PC-3 (cell line): ENCODE measurements around the gene RASSF5. TPM values are rescaled to one million over a fixed set of nuclear protein-coding genes. Genes with fewer than 3 reads are reported as not detected.

Experiments
- ATAC-seq: fragments of 200-7000 bp; cut with Tn5 transposase; 2 replicates; pipeline ENCODE4 v1.9.1; 2020; ENCODE audit warnings: mild to moderate bottlenecking, moderate library complexity
- BruUV-seq: library from RNA; stranded (reverse); fragments of 400-500 nt; replicated peaks from 2 replicates; lab custom pipeline; 2021; lab: Mats Ljungman, UMichigan
- CTCF ChIA-PET: fragments of 300-600 bp; sonication (Branson Sonifier 250); formaldehyde crosslinking; loops from one replicate; lab custom pipeline; 2022; ENCODE audit warnings: antibody characterized with exemption; lab: Charles Lee
- POLR2A ChIA-PET: fragments of 300-600 bp; sonication (Branson Sonifier 250); formaldehyde crosslinking; loops from one replicate; lab custom pipeline; 2022; ENCODE audit warnings: antibody characterized with exemption; ENCODE audit not compliant: unreplicated experiment; lab: Charles Lee
- DNase-seq: peaks from one replicate; pipeline ENCODE4 v3.0.0-alpha.2; 2015
- H2AFZ ChIP-seq: fragments of 300-600 bp; sonication (generic); 2 replicates; pipeline ENCODE4 v1.6.0; 2016; ENCODE audit warnings: antibody characterized with exemption, low read length
- H3F3A ChIP-seq: fragments of 300-600 bp; sonication (generic); one replicate; pipeline ENCODE4 v1.6.0; 2017; ENCODE audit warnings: antibody characterized with exemption, low read length, control low read depth, mild to moderate bottlenecking; ENCODE audit not compliant: unreplicated experiment
- H3K27ac ChIP-seq: fragments of 300-600 bp; sonication (generic); 2 replicates; pipeline ENCODE4 v1.5.1; 2016; ENCODE audit warnings: mild to moderate bottlenecking, low read length
- H3K27me3 ChIP-seq: fragments of 300-600 bp; sonication (generic); 2 replicates; pipeline ENCODE4 v1.6.1; 2016; ENCODE audit warnings: low read length, mixed read lengths
- H3K36me3 ChIP-seq: fragments of 300-600 bp; sonication (generic); 2 replicates; pipeline ENCODE4 v1.6.1; 2016; ENCODE audit warnings: low read depth, mixed run types, low read length, mixed read lengths
- H3K4me1 ChIP-seq: fragments of 300-600 bp; sonication (generic); 2 replicates; pipeline ENCODE4 v1.5.1; 2016; ENCODE audit warnings: low read length; ENCODE audit not compliant: insufficient read depth
- H3K4me2 ChIP-seq: fragments of 300-600 bp; sonication (generic); 2 replicates; pipeline ENCODE4 v1.6.0; 2016; ENCODE audit warnings: low read length
- H3K4me3 ChIP-seq: fragments of 300-600 bp; sonication (generic); 2 replicates; pipeline ENCODE4 v1.5.1; 2016; ENCODE audit warnings: mild to moderate bottlenecking, low read length, mixed read lengths
- H3K79me2 ChIP-seq: fragments of 300-600 bp; sonication (generic); 2 replicates; pipeline ENCODE4 v1.6.1; 2017; ENCODE audit warnings: low read length, mixed read lengths
- H3K9ac ChIP-seq: fragments of 300-600 bp; sonication (generic); 2 replicates; pipeline ENCODE4 v1.6.0; 2016; ENCODE audit warnings: mild to moderate bottlenecking, low read length
- H3K9me2 ChIP-seq: fragments of 300-600 bp; sonication (generic); replicated peaks from 2 replicates; pipeline ENCODE4 v1.6.1; 2016; ENCODE audit warnings: mixed run types, low read length, mixed read lengths
- H3K9me3 ChIP-seq: fragments of 300-600 bp; sonication (generic); 2 replicates; pipeline ENCODE4 v1.6.1; 2016; ENCODE audit warnings: low read length, mixed read lengths
- H4K20me1 ChIP-seq: fragments of 300-600 bp; sonication (generic); 2 replicates; pipeline ENCODE4 v1.6.1; 2016; ENCODE audit warnings: low read length, mixed read lengths
- CTCF ChIP-seq: fragments of 300-600 bp; sonication (generic); conservative IDR thresholded peaks from 2 replicates; pipeline ENCODE4 v1.5.1; 2017; ENCODE audit warnings: antibody characterized with exemption, low read depth, mild to moderate bottlenecking, low read length
- EZH2 ChIP-seq: fragments of 300-600 bp; sonication (generic); IDR thresholded peaks from one replicate; pipeline ENCODE4 v1.6.1; 2017; ENCODE audit warnings: antibody characterized with exemption, mild to moderate bottlenecking, low read length; ENCODE audit not compliant: unreplicated experiment
- EZH2phosphoT487 ChIP-seq: fragments of 300-600 bp; sonication (generic); IDR thresholded peaks from 2 replicates; pipeline ENCODE4 v1.6.1; 2018; ENCODE audit warnings: mild to moderate bottlenecking, antibody characterized with exemption, low read length, borderline replicate concordance
- intact Hi-C: fragments of 100-400 bp; cut with micrococcal nuclease; formaldehyde crosslinking; loops from 2 replicates; pipeline ENCODE4 v1.9.0; 2023
- total RNA-seq: library from RNA; depleted of rRNA; stranded (reverse); fragments of >200 nt; gene quantifications from 2 replicates; pipeline ENCODE4 v1.2.3, GENCODE V29; 2014

The RASSF5 gene
- total RNA-seq, 1 experiment from 2014 or later = 15.5 TPM

DNA sequence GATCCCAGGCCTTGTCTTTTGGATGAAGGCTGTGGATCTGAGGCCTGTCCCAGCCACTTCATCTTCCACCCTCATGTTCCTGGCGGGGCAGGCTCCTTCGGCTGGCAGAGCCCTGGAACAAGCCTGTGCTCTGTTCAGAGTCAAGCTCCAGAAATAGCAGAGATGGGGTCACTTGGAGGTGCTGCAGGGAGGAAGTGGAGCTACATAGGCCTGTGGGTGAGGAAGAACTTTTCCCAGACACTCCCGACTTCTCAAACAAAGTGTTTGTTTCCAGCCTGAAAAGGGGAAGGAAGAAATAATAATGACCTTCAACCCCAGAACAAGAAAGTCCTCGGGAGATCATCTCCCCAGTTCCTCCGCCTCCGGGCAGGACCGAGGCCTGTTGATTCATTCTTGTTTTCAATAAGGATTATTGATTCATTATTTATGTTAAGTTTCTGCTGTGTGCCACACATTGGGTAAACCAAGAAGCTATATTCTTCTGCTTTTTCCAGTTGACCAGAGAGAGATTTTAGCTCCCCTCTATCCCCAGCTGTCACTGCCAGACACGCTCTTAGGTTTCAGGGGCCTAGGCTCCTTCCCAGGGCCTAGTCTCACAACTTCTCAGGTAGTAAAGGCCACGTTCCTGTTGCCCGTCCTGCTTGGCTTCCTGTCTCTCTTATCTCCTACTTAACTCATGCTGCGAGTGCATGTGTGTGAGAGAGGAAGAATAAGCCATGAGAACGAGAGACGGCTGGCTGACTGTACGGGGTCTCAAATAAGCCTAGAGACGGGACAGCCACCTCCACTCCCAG is 20.1 kb upstream of the RASSF5 start:
- Histone ChIP-seq H3K4me3 (no peak overlapping the region), H3K4me1 (no peaks in the 10 kb centered on the region), H3F3A (no peaks in the 10 kb centered on the region), H3K9ac (no peak overlapping the region), H3K9me3 (no peaks in the 10 kb centered on the region), H2AFZ (no peak overlapping the region), H3K79me2 (no peaks in the 10 kb centered on the region), H4K20me1 (no peaks in the 10 kb centered on the region), H3K36me3 (peaks cover 11% of the 10 kb centered on the region; the same call in 1 of the 2 replicates), H3K27ac (no peak overlapping the region), H3K9me2 (no peaks in the 10 kb centered on the region), H3K4me2 (no peak overlapping the region), H3K27me3 (no peaks in the 10 kb centered on the region)
- ChIA-PET CTCF (no interaction called here), POLR2A (no interaction called here)
- intact Hi-C loops = no loop called here
- no peak for DNase-seq
- TF ChIP-seq EZH2phosphoT487 (no peak), EZH2 (no peak), CTCF (no peak)
- no TSS peak for BruUV-seq
- no peak for ATAC-seq

DNA sequence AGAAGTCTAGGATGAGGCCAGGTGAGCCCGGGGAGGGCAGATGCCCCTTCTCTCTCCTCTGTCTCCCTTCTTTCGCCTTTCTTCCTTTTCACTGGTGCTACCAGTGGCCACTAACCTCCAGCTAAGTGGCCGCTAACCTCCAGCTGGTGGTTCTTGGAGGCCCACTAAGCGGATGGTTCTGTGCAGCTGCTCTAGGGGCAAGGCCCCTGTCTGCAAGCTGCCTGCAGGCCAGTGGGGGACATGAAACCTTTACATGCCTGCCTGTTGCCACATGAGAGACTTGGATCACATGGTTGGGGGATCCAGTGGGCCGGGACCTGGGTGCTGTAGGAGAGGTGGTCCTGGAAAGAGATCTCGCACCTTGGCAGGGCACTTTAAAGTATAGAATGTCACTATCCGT is 19.4 kb upstream of the RASSF5 start:
- ChIA-PET POLR2A (no interaction called here), CTCF (no interaction called here)
- Histone ChIP-seq H3K36me3 (peaks cover 14% of the 10 kb centered on the region; the same call in 1 of the 2 replicates), H3K79me2 (no peaks in the 10 kb centered on the region), H3F3A (no peaks in the 10 kb centered on the region), H3K4me2 (no peak overlapping the region), H2AFZ (no peak overlapping the region), H3K27me3 (no peaks in the 10 kb centered on the region), H3K4me1 (no peaks in the 10 kb centered on the region), H3K4me3 (no peak overlapping the region), H3K9me2 (no peaks in the 10 kb centered on the region), H3K9me3 (no peaks in the 10 kb centered on the region), H3K9ac (no peak overlapping the region), H4K20me1 (no peaks in the 10 kb centered on the region), H3K27ac (no peak overlapping the region)
- TF ChIP-seq EZH2phosphoT487 = no peak
- TF ChIP-seq EZH2 = no peak
- TF ChIP-seq CTCF = no peak
- intact Hi-C loops = no loop called here
- no TSS peak for BruUV-seq
- no peak for ATAC-seq
- DNase-seq = no peak

DNA sequence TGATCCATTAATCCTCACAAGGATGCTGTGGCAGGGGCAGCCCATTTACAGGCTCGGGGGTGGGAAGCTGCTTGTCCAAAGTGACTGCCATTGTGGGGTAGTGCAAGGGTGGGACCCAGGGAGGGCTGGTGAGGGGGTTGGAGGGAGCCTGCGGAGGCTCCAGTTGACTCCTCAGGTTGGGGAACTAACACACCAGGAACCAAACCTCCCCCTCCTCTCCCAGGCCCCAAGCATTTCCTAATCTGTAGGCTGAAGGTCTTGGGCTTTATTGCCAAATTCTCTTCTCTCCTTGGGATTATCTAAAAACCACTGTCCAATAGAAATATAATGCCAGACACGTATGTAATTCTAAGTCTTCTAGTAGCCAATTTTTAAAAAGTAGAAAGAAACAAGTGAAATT is 18.9 kb upstream of the RASSF5 start:
- ChIA-PET CTCF (interaction anchor here (0.6 kb wide), 1 partner anchor 18 kb away, joined by 3 read pairs; no protein-coding TSS in a partner anchor), POLR2A (no interaction called here)
- no peak overlapping the region for H3K4me2 ChIP-seq
- H3K36me3 ChIP-seq = peaks cover 13% of the 10 kb centered on the region; the same call in 1 of the 2 replicates
- intact Hi-C loops = no loop called here
- H3K4me3 ChIP-seq = no peak overlapping the region
- no peaks in the 10 kb centered on the region for H3K9me3 ChIP-seq
- no peaks in the 10 kb centered on the region for H3F3A ChIP-seq
- ATAC-seq (no peak), DNase-seq (no peak)
- H3K27ac ChIP-seq = no peak overlapping the region
- no TSS peak for BruUV-seq
- no peak overlapping the region for H3K9ac ChIP-seq
- TF ChIP-seq EZH2phosphoT487 (no peak), CTCF (no peak), EZH2 (no peak)
- H4K20me1 ChIP-seq = no peaks in the 10 kb centered on the region
- H2AFZ ChIP-seq = no peak overlapping the region
- H3K9me2 ChIP-seq = no peaks in the 10 kb centered on the region
- no peaks in the 10 kb centered on the region for H3K79me2 ChIP-seq
- no peaks in the 10 kb centered on the region for H3K27me3 ChIP-seq
- H3K4me1 ChIP-seq = no peaks in the 10 kb centered on the region
